Type B pancreatic cell (in vitro differentiated cells): Measurements from ENCODE around the gene GRHL3. TPM values are rescaled to one million over a fixed set of nuclear protein-coding genes. Genes with fewer than 3 reads are reported as not detected.

ENCODE experiments used
- DNase-seq: peaks from one replicate; pipeline ENCODE4 v3.0.0; 2021; ENCODE audit warnings: mixed read lengths; ENCODE audit not compliant: unreplicated experiment; ENCODE audit errors: extremely low spot score
- H3K27ac Mint-ChIP-seq: 2 replicates; pipeline ENCODE4 v1.8.0; 2021; ENCODE audit warnings: mild to moderate bottlenecking, mixed read lengths
- H3K27me3 Mint-ChIP-seq: 2 replicates; pipeline ENCODE4 v1.8.0; 2021; ENCODE audit warnings: mixed read lengths
- H3K36me3 Mint-ChIP-seq: 2 replicates; pipeline ENCODE4 v1.8.0; 2021; ENCODE audit warnings: mixed read lengths
- H3K4me1 Mint-ChIP-seq: one replicate; pipeline ENCODE4 v1.8.0; 2021; ENCODE audit warnings: mixed read lengths; ENCODE audit not compliant: unreplicated experiment
- H3K4me3 Mint-ChIP-seq: 2 replicates; pipeline ENCODE4 v1.8.0; 2021; ENCODE audit warnings: mild to moderate bottlenecking, mixed read lengths
- H3K9me3 Mint-ChIP-seq: 2 replicates; pipeline ENCODE4 v1.8.0; 2021; ENCODE audit warnings: mixed read lengths
- CTCF ChIP-seq: fragments of 200-600 bp; sonication (generic); conservative IDR thresholded peaks from 2 replicates; pipeline ENCODE4 v1.5.0; 2021; ENCODE audit warnings: antibody characterized with exemption, mild to moderate bottlenecking
- total RNA-seq: library from RNA; stranded (reverse); gene quantifications from 2 replicates; pipeline ENCODE4 v1.2.1, GENCODE V29; 2021; ENCODE audit warnings: low replicate concordance

The GRHL3 gene
- total RNA-seq, 1 donor from 2014 or later: 70.6 TPM

- Mint-ChIP-seq H3K9me3 (no peaks in the 10 kb centered on the region), H3K27me3 (no peaks in the 10 kb centered on the region), H3K27ac (no peak overlapping the region), H3K4me1 (peaks cover 37% of the 10 kb centered on the region), H3K4me3 (no peak overlapping the region), H3K36me3 (peaks cover 6% of the 10 kb centered on the region)
- DNase-seq: no peak
- no peak for TF ChIP-seq CTCF
Measured at GRCh38 chr1:24338447-24338846, 19.3 kb downstream of the GRHL3 start.

- peak overlapping the region; percentile 71 for H3K27ac Mint-ChIP-seq
- peaks cover 6% of the 10 kb centered on the region for H3K36me3 Mint-ChIP-seq
- peaks cover 33% of the 10 kb centered on the region for H3K4me1 Mint-ChIP-seq
Measured at GRCh38 chr1:24339996-24340395, 20.8 kb downstream of the GRHL3 start.

GRCh38 chr1:24340770-24341169 lies 21.6 kb downstream of the GRHL3 start:
- no peak for DNase-seq
- no peak overlapping the region for H3K4me3 Mint-ChIP-seq
- peak overlapping the region; percentile 71 for H3K27ac Mint-ChIP-seq
- no peaks in the 10 kb centered on the region for H3K9me3 Mint-ChIP-seq
- no peak for TF ChIP-seq CTCF
- H3K27me3 Mint-ChIP-seq: no peaks in the 10 kb centered on the region
- H3K4me1 Mint-ChIP-seq: peaks cover 33% of the 10 kb centered on the region
- H3K36me3 Mint-ChIP-seq: peaks cover 6% of the 10 kb centered on the region

More at GRCh38 chr1:24339996-24340395, 20.8 kb downstream of the GRHL3 start:
- Mint-ChIP-seq H3K9me3 (no peaks in the 10 kb centered on the region), H3K4me3 (no peak overlapping the region), H3K27me3 (no peaks in the 10 kb centered on the region)
- no peak for TF ChIP-seq CTCF
- DNase-seq: no peak

- DNase-seq: no peak
- Mint-ChIP-seq H3K27ac (no peak overlapping the region), H3K4me1 (peaks cover 28% of the 10 kb centered on the region), H3K36me3 (peaks cover 9% of the 10 kb centered on the region), H3K9me3 (no peaks in the 10 kb centered on the region), H3K27me3 (no peaks in the 10 kb centered on the region), H3K4me3 (no peak overlapping the region)
- TF ChIP-seq CTCF: no peak
Measured at GRCh38 chr1:24341260-24341659, 22.1 kb downstream of the GRHL3 start.

- no peak for DNase-seq
- H3K4me3 Mint-ChIP-seq: no peak overlapping the region
- no peaks in the 10 kb centered on the region for H3K27me3 Mint-ChIP-seq
- H3K4me1 Mint-ChIP-seq: peaks cover 22% of the 10 kb centered on the region
- H3K9me3 Mint-ChIP-seq: no peaks in the 10 kb centered on the region
- TF ChIP-seq CTCF: no peak
- H3K36me3 Mint-ChIP-seq: peaks cover 7% of the 10 kb centered on the region
- H3K27ac Mint-ChIP-seq: peak overlapping the region; percentile 11
Measured at GRCh38 chr1:24343412-24344089, 24.4 kb downstream of the GRHL3 start.
